ENCODE results near the gene CACNA1C.

Gene CACNA1C

GRCh38 chr12:2035431-2036055 lies 17.2 kb upstream of the CACNA1C start:
- DNase-seq: no peak

- DNase-seq: no peak
Measured at GRCh38 chr12:2039034-2039433, 13.8 kb upstream of the CACNA1C start.

GRCh38 chr12:2043054-2043453 lies 9.7 kb upstream of the CACNA1C start:
- DNase-seq: no peak

DNA sequence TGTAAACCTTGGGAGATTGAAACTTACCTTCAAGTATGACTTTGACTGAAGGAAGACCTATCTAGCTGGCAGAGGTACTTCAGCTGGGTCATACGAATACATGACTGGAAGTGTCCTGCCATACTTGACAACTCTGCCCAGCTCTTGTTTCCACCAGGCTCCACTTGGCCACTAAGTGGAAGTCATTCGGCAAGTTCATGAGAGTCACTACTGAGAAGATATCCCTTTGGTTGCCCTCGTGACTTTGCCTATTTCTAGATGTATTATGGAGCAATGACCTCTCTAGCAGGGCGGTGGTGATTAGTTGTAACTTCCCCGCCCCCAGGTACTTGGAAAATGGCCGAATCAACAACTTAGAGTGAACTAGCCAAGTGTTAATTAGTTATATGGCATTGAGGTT lies 8.6 kb upstream of the CACNA1C start:
- DNase-seq: no peak

GRCh38 chr12:2046957-2047356 lies 5.8 kb upstream of the CACNA1C start:
- DNase-seq: no peak

GRCh38 chr12:2047752-2048151 lies 5.0 kb upstream of the CACNA1C start:
- no peak for DNase-seq

- DNase-seq: no peak
Measured at GRCh38 chr12:2049604-2050540, 2.9 kb upstream of the CACNA1C start.

- no peak for DNase-seq
Measured at GRCh38 chr12:2051700-2052621, 826 bp upstream of the CACNA1C start.

DNA sequence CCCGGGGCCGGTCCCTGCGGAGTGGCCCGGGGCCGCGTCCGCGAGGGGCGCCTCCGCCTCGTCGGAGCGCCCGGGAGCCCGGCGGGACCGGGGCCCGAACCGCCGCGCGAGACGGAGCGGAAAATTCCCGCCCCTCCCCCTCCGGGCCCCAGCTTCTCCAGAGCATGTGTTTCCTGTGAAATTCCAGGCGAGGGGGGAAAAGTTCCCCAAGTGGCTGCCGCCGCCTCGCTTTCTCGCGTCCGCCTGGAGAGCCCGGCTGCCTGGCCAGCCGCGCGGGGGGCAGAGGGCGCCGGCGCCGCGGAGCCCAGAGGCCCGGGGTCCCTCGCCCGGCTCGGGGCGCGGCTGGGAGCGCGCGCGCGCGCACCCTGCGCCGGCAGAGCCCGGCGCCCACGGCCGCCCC lies 904 bp downstream of the CACNA1C start:
- DNase-seq: no peak

DNA sequence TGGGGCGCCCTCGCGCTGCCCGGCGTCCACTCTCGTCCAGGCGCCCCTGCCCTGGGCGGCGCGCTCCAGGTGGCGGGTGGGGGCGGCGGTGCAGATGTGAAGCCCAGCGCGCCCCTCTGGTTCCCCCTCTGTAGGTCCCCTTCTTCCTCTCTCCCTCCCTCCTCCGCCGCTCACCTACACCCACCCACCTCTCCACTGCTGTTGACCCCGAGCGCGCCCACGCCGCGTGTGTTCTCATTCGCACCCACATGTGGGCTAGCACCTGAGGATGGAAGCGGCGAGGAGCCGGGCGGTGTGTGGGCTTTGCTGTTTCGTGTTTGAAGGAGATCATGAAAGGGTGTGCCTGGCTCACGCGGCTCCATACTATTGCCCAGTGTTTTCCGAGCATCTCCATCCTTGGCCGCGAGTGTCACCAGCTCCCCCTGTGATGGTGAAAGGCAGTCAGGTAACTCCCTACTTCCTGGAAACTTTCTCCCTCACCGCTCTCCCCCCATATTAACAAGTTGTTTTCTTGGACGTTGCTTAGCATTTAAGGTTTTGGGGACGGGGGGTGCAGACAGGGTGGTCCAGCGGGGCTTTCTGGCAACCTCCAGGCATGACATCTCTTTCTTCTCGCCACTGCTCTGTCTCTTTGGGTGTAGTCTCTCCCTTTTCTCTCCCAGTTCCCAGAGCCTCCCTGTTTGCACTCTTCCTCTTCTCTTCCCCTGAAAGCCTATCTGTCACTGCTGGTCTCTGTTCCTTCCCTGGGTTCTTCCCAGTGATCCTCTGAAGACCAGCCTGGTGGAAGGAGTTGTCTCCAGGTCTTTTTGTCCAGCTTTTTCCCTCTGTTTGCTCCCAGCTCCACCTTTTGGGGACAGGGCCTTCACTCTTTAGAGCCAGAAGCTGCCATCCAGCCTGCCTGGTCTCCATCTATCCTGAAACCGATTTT lies 1.6 kb downstream of the CACNA1C start:
- no peak for DNase-seq

- DNase-seq: peak; percentile 83
Measured at GRCh38 chr12:2057041-2057794, 4.4 kb downstream of the CACNA1C start.

- no peak for DNase-seq
Measured at GRCh38 chr12:2057795-2058408, 5.1 kb downstream of the CACNA1C start.

- no peak for DNase-seq
Measured at GRCh38 chr12:2058837-2059236, 6.0 kb downstream of the CACNA1C start.

DNA sequence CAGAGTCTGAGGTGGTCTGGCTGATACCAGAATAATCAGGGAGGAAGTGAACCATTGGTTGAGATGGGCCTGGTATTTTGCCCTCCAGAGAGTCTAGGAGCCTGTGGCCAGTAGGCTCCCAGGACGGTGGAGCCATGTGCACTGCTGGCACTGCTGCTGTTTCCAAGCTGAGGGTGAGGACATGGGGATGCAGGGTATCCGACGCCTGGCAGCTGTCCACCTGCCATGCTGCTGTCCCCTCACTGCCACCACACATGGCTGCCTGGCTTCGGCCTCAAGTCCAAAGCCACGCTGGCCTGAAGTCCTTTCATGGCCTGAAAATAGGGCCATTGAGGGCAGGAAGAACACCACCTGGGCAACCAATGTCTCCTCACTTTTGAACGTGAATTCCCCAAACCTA lies 8.6 kb downstream of the CACNA1C start:
- DNase-seq: no peak

DNA sequence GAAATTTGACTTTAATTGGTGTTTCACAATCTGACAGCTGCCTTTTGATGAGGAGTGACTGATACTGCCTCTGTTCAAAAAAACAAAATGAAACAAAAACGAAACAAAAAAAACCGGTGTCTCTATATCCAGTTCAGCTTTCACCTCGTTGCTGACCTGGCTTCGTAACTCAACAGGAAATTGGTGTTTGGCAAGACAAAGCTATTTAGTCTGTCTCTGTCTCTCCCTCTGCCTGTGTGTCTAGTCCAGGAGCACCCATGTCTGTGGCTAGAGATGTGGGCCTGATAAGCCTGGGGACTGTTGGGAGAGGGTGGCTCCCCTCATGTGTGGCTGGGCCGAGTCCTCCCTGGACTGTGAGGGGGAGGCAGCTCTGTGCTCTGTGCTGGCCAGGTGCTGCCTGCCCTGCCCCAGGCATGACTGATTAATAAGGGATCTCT lies 11.3 kb downstream of the CACNA1C start:
- no peak for DNase-seq

DNA sequence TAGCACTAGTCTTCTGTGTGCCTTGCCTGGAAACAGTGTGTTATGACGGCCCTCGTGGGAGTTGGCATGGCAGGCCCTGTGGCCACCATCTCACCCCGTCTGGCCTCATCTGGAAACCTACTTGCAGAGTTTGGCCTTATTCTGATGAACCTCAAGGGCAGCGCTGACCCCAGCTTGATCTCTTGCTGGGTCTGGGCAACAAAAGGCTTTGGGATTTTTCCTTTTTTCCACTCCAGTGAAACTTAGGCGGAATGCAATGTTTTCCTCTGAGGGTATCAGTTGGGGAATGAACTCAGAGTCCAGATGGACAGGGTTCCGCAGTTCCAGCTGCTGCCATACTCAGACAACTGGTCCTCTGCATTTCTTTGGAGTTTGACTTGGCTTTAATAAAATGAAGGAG lies 15.9 kb downstream of the CACNA1C start:
- DNase-seq: no peak

GRCh38 chr12:2070440-2071045 lies 17.8 kb downstream of the CACNA1C start:
- DNase-seq: no peak

GRCh38 chr12:2074792-2075191 lies 22.0 kb downstream of the CACNA1C start:
- no peak for DNase-seq

DNA sequence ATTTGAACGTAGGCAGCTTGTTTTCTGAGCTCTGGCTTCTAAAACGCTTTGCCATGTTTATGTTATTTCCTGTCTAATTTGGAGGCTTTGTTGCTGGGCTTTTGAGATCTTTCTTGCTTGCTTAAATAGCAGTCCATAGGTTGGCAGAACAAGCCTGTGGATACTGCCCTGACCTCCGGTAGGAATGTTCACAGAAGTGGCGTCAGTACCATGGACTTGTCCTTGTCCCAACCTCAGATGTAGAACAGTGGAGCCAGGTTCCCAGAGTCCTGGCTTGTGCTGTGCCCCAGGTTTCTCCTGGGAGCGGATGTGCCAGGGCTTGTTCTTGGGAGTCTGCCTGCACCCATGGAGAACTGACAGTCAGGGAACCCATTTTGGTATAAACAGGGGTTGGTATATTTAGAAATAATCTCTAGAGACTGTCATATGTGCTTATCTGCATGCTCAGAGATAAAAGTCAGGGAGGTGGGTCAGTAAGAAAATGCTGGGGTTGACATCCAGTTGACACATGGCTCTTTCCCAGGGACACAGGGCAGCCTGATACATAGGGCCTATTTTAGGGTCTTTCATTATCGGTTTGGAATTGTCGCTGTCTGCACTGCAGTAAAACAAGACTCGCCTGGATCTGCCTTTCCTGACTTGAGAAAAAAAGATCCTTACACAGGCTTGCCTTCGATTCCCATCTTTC lies 22.9 kb downstream of the CACNA1C start:
- no peak for DNase-seq

DNA sequence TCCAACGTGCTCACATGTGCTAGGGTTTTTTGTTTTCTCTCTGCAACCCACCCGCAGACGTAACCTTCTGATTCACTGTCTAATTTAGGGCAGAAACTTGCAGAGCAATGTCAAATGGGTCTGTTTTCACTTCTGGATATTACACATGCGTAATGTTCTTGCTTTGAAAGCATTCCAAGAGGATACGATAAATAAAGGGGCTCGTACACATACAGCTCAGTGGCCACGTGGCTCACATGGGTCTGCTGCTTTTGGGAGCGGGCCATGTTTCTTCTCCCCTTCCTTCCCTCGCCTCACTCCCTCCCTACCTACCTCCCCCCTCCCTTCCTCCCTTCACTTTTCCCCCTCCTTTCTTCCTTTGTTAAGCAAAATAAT lies 23.4 kb downstream of the CACNA1C start:
- DNase-seq: no peak

Measured in activated CD8-positive, alpha-beta memory T cell treated with anti-CD3 and anti-CD28 coated beads, Interleukin-2, amount 50 U/mL, for 48 hours (primary cell).